Ovary (tissue), 3 donors: ENCODE data around the gene MTREX.

ENCODE experiments used
- POLR2A ChIP-seq: fragments of 450-650 bp; IDR thresholded peaks from one replicate; pipeline ENCODE4 v1.6.1; 2017; ENCODE audit warnings: antibody characterized with exemption, mild to moderate bottlenecking, moderate library complexity
- TF ChIP-seq, protein P1 (sequence below), 3 donors: fragments of 450-650 bp in 2 of 3; fragments of 200-600 bp in 1 of 3; IDR thresholded peaks; one replicate each; pipeline versions ENCODE4 v1.5.1 to v1.8.0; 2016 to 2022; ENCODE audit warnings: antibody characterized with exemption in 3 of 3, mild to moderate bottlenecking in 1 of 3
- donor health status: DM: no; HTN: no; CAD: no.

DNA sequence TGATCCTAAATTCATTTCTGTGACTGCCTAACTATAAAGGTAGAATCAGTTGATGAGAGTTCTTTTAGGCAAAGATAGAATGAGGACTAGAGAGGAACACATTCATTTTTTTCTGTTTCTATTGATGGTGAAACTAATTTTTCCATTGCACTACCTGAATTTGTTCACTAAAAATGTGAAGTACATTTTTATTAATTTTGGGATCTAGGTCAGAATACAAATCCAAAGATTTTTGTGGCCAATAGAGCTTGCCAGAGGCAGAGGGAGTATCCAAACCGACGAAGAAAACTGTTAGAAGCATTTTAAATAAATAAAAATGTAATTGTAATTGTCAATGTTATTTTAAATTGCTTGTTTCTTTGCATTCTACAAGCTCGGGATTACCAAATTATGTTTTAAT is 78.1 kb downstream of the MTREX start:
- no peak for TF ChIP-seq POLR2A
- TF ChIP-seq, protein P1, sequence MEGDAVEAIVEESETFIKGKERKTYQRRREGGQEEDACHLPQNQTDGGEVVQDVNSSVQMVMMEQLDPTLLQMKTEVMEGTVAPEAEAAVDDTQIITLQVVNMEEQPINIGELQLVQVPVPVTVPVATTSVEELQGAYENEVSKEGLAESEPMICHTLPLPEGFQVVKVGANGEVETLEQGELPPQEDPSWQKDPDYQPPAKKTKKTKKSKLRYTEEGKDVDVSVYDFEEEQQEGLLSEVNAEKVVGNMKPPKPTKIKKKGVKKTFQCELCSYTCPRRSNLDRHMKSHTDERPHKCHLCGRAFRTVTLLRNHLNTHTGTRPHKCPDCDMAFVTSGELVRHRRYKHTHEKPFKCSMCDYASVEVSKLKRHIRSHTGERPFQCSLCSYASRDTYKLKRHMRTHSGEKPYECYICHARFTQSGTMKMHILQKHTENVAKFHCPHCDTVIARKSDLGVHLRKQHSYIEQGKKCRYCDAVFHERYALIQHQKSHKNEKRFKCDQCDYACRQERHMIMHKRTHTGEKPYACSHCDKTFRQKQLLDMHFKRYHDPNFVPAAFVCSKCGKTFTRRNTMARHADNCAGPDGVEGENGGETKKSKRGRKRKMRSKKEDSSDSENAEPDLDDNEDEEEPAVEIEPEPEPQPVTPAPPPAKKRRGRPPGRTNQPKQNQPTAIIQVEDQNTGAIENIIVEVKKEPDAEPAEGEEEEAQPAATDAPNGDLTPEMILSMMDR (IDR thresholded peaks at IDR 0.05), result no peak
